GM12872 (cell line): ENCODE results near the gene CELF5.

Experiments
- TF ChIP-seq, protein P1 (sequence below): IDR thresholded peaks from 3 replicates; pipeline ENCODE4 v1.5.1; 2011; ENCODE audit warnings: low read depth, mild to moderate bottlenecking, low read length, moderate library complexity; ENCODE audit not compliant: insufficient read depth

CELF5 gene

DNA sequence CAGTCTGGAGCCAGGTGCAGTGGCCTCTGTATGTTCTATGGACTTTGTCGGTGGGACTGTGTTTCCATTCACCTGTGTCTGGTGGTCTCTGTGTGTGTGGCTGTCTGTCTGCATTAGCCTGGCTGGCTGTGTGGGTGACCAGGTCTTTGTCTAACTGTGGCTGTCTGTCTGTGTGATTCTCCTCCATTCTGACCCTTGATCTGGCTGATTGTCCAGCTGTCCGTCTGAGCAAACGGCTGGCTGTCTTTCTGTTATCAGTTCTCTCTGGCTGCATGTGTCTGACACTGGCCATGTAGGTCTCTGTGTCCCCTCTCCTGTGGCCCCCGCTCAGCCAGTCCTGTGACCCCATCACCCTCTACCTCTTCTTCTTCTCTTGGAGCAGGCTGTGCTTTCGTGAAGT lies 53.2 kb downstream of the CELF5 start:
- TF ChIP-seq, protein P1, sequence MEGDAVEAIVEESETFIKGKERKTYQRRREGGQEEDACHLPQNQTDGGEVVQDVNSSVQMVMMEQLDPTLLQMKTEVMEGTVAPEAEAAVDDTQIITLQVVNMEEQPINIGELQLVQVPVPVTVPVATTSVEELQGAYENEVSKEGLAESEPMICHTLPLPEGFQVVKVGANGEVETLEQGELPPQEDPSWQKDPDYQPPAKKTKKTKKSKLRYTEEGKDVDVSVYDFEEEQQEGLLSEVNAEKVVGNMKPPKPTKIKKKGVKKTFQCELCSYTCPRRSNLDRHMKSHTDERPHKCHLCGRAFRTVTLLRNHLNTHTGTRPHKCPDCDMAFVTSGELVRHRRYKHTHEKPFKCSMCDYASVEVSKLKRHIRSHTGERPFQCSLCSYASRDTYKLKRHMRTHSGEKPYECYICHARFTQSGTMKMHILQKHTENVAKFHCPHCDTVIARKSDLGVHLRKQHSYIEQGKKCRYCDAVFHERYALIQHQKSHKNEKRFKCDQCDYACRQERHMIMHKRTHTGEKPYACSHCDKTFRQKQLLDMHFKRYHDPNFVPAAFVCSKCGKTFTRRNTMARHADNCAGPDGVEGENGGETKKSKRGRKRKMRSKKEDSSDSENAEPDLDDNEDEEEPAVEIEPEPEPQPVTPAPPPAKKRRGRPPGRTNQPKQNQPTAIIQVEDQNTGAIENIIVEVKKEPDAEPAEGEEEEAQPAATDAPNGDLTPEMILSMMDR = no peak

DNA sequence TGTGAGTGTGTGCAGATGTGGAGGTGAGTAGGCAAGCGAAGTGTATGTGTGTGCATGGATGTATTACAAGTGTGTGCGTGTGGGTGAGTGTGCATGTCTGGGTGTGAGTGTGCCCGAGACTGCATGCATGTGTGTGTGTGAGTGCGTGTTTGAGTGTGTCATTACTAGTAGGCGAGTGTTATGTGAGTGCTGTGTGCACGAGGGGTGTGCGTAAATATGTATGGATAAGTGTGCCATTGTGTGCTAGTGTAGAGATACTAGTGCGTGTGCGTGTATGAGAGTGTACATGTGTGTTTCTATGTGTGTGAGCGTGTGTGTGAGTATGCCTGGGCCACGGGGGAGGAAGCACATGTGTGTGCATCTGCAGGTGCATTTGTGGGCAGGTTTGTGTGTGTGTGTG lies 53.8 kb downstream of the CELF5 start:
- TF ChIP-seq, protein P1 = no peak

DNA sequence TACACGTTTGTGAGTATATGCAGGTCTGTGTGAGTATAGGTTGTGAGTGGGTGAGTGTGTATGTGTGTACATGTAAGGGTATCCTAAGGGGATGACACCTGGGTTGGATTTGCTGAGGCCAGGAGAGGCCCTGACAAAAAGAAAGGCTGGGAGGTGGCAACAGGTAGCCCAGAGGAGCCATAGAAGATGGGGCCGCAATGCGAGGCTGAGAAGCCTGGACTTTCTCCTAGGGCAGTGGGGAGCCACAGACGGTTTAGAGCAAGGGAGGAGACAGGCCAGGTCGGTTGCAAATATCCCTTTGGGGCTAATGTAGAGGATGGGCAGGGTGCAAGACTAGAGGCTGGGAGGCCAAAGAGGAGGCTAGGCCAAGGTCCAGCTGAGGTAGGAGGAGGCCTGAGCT lies 54.3 kb downstream of the CELF5 start:
- TF ChIP-seq, protein P1 = no peak

DNA sequence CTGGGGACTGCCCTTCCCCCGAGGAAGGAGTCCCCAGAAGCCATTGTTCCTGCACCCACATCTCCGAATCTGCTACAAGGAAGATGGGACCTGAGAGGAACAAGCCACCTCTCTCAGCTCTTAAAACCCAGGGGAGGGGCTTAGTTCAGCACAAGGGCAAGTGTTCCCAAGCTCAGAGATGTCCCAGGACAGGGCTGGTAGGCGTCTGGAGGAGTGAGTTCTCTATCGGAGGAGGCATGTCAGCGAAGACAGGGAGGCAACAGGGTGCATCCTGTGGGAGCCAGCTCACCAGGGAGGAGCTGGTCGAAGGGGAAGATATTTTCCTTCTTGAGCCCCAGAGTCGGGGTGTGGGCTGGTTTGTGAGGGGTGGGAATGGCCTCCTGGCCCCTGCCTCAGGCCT lies 54.8 kb downstream of the CELF5 start:
- TF ChIP-seq, protein P1 = no peak

DNA sequence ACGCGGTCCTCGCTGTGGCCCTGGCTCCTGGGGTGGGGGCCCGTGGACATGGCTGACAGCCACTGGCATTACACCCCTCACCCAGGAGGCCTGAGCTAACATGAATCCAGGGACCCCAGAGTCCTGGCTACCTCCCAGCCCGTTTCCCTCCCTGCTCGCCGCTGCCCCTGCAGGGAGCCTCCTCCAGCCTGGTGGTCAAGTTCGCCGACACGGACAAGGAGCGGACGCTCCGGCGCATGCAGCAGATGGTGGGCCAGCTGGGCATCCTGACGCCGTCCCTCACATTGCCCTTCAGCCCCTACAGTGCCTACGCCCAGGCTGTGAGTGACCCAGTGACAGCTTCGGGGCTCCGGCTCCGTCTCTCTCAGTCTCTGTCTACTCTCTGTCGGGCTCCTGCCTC lies 56.6 kb downstream of the CELF5 start:
- TF ChIP-seq, protein P1 = no peak

DNA sequence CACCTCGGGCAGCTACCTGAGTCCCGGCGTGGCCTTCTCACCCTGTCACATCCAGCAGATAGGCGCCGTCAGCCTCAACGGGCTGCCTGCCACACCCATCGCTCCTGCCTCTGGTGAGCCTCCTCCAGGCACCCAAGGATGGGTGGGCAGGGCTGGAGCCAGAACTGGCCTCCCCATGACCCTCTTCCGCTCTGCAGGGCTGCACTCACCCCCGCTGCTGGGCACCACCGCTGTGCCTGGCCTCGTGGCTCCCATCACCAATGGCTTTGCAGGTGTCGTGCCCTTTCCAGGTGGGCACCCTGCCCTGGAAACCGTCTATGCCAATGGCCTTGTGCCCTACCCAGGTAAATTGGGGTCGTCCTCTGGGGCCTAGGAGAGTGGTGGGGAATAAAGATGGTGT lies 57.7 kb downstream of the CELF5 start:
- TF ChIP-seq, protein P1 = no peak

DNA sequence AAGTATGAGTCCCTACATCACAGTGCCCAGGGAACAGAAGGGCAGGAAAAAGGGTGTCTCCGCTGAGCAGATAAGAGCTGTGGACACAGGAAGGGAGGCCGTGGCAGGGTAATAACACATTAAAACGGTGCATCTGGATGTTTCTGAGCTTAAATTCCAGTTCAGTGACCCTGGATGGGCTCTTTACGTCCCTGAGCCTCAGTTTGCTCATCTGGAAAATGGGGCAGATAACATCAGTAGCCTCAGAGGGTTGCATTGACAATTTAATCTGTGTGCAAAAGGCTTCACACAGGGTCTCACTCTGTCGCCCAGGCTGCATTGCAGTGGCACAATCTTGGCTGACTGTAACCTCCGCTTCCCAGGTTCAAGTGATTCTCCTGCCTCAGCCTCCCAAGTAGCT lies 58.1 kb downstream of the CELF5 start:
- TF ChIP-seq, protein P1 = no peak
